Endothelial cell of coronary artery (primary cell): ENCODE measurements around the gene BCL6. TPM values are rescaled to one million over a fixed set of nuclear protein-coding genes. Genes with fewer than 3 reads are reported as not detected.

Experiments used
- total RNA-seq: library from RNA; depleted of rRNA; stranded (reverse); fragments of >200 nt; gene quantifications from 2 replicates; pipeline ENCODE4 v1.2.3, GENCODE V29; 2014

Gene BCL6
- 4.0 and 15.6 TPM in 2 replicates for total RNA-seq

GRCh38 chr3:187745201-187746058 lies at the start of gene BCL6:
TSS of gene BCL6 (minus strand) at chr3:187745468. CDS start at chr3:187733693, 11,775 bp downstream.

DNA sequence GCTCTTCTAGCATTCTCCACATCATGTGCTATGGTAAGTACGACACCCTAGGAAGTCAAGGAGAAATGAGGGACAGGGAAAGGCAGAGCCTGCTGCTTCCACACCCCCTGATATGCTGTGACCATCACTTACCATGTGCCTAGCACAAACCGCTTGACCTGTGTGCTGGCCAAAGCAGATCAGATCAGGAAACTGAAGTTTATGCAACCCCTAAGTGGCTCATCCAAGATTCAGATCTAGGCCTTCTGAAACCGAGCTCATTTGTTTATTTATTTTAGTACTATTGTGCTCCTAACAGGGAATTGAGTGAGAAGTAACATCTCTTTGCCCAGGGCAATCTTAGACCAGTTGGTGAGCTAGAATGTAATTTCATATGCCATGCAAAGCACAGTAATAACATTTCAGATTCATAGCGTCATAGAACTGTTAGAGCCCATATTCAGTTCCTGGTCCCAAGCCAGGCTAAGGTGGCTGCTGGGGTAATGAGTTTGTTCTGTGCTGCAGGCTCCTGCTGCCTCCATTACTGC lies 42.7 kb downstream of the BCL6 start, which contains the start of gene RTP2:
RTP2 (minus strand) TSS at position 51 of the 527 bp plus-strand sequence. CDS start 429 bp downstream, outside the sequence.

Other genes starting within 250 kb of the BCL6 start
- gene SST, start 75.1 kb downstream of the BCL6 start, total RNA-seq, result not detected in 2 replicates
- not detected in 2 replicates for gene RTP2, start 42.9 kb downstream of the BCL6 start, total RNA-seq